ENCODE measurements around the gene DHRS13.
"Not testable (repeated sequence)": the region's sequence is repeated elsewhere in the genome, so short reads cannot be mapped to it uniquely, and the experiment has no call there.

Gene DHRS13

DNA sequence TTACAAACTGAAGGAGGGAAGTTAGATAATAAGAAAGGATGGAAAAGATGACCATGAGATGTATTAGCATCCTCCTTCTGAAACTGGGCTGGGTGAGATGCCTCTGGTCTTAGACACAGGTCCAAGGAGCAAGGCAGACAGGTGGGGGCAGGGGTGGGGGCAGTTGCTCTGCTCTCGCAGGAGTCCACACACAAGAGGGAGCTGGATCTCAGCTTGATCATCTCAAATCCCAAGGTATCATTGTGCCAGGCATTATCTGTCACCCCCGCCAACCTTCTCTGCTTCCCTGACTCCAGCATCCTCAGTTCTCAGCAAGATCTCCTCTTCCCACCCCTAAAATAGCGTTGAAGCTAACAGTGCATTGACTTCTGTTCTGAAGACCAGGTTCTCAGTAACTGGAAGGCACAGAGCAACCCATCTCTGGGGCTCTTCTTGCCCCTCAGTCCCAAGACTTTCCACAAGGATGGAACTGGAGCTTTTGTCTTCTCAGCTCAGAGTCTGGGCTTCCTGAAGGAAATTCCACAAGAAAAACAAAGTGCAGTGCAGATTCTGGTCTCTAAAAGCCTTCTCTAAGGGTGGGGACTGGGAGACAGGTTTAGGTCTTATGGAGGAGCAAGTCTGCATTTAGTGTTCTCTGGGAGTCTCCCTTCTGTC is 7.0 kb downstream of the DHRS13 start:
- Mint-ChIP-seq H3K27me3 (no peaks in the 10 kb centered on the region), H3K4me3 (peak overlapping the region; percentile 98), H3K9me3 (no peaks in the 10 kb centered on the region), H3K36me3 (peaks cover 63% of the 10 kb centered on the region), H3K4me1 (peaks cover 74% of the 10 kb centered on the region), H3K27ac (peak overlapping the region; percentile 95)
- CTCF ChIA-PET, result interaction anchor here (0.6 to 3.4 kb wide), 7 partner anchors 19 to 169 kb away, joined by 3 to 23 read pairs (median 4); partner anchors contain the start of gene TLCD1
- DNase-seq, result no peak

DNA sequence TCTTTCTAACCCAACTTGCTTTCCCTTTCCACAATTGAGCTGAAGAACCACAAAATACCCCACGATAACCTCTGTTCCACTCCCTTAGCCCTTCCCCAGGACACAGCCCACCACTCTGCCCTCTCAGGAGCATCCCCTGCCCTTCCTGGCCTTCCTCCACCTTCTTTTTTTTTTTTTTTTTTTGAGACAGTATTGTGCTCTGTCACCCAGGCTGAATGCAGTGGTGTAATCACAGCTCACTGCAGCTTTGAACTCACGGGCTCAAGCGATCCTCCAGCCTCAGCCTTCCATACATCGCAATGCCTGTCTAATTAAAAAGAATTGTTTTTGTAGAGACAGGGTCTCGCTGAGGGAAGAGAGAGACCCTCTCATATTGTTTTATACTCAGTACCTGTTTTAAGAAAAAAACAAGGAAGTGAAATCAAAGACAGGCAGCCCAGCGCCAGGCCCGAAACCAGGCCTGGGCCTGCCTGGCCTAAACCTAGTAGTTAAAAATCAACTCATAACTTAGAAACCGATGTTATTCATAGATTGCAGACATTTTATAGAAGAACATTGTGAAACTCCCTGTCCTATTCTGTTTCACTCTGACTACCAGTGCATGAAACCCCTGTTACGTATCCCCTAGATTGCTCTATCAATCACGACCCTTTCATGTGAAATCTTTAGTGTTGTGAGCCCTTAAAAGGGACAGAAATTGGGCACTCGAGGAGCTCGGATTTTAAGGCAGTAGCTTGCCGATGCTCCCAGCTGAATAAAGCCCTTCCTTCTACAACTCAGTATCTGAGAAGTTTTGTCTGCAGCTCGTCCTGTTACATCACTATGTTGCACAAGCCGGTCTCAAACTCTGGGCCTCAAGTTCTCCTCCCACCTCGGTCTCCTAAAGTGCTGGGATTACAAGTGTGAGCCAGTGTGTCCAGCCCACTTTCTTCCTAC is 9.4 kb downstream of the DHRS13 start:
- not testable (repeated sequence) for H3K27me3 Mint-ChIP-seq, H3K9me3 Mint-ChIP-seq
- Mint-ChIP-seq H3K4me1 (peaks cover 78% of the 10 kb centered on the region), H3K36me3 (peaks cover 49% of the 10 kb centered on the region), H3K4me3 (peak overlapping the region; percentile 74), H3K27ac (peak overlapping the region; percentile 97)
- CTCF ChIA-PET, result interaction anchor here (0.6 to 4.1 kb wide), 10 partner anchors 9 to 409 kb away, joined by 3 to 17 read pairs (median 3); partner anchors contain the start of genes DHRS13 and FAM222B
- peak; percentile 40 for DNase-seq

DNA sequence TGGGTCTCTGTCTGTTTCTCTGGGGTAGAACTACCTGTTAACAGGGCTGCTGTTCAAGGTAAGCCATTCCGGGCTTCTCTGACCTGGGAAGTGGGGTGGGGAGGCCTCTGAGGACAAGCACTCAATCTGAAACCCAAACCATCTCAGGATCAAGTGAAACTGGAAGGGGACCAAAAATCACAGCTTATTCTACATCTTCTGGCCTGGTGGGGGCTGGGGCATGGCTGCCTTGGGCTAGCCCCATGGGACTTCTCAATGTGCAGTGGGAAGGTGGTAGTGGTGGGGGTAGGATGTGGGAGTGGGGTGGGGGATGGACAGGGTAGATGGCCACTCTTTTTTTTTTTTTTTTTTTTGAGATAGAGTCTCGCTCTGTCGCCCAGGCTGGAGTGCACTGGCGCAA is 10.9 kb downstream of the DHRS13 start:
- peaks cover 71% of the 10 kb centered on the region for H3K4me1 Mint-ChIP-seq
- H3K36me3 Mint-ChIP-seq, result peaks cover 47% of the 10 kb centered on the region
- H3K4me3 Mint-ChIP-seq, result peak overlapping the region; percentile 10
- CTCF ChIA-PET, result interaction anchor here (1.7 to 4.1 kb wide), 2 partner anchors 10 to 43 kb away, joined by 4 to 17 read pairs; partner anchors contain the start of gene DHRS13
- H3K9me3 Mint-ChIP-seq, result no peaks in the 10 kb centered on the region
- H3K27me3 Mint-ChIP-seq, result no peaks in the 10 kb centered on the region
- peak overlapping the region; percentile 85 for H3K27ac Mint-ChIP-seq
- no peak for DNase-seq

DNA sequence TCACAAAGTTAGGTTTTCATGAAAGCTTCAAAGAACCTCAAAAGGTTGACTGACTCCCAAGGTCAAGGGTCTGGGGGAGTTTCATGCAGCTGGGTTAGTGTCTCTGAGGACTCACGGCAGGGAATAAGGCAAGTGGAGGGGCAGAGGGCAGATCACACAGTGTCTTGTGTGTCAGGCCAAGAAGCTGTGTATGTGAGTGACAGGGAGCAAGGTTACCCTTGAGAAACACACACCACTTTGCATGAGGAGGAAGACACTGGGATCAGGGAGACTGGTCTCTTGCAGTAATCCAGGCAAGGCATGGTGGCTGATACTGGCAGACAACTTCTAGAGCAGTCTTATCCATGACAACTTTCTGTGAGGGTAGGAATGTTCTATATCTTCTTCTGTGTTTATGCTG is 11.7 kb downstream of the DHRS13 start:
- Mint-ChIP-seq H3K27me3 (no peaks in the 10 kb centered on the region), H3K9me3 (no peaks in the 10 kb centered on the region), H3K36me3 (peaks cover 41% of the 10 kb centered on the region), H3K4me1 (peaks cover 65% of the 10 kb centered on the region), H3K4me3 (no peak overlapping the region), H3K27ac (peak overlapping the region; percentile 85)
- DNase-seq, result no peak
- CTCF ChIA-PET, result interaction anchor here (1.0 to 4.1 kb wide), 3 partner anchors 11 to 127 kb away, joined by 3 to 17 read pairs (median 4); partner anchors contain the start of gene DHRS13

DNA sequence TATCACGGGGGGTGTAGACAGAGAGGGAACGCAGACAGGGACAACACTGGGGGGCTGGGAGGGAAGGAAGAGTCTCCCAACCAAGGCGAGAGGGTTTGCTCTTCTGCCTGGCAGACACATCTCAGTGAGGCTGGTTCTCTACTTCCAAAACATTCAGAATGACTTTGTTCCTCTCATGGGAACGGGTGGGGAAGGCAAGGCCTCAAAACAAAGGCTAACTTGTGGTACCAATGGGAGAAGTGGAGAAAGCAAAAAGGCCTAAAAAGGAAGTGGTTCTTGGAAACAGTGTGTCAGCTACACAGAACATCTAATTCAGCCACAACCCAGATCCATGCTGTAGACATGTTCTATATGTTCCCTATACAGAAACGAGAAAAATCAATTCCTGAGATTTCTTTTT is 12.9 kb downstream of the DHRS13 start:
- H3K27me3 Mint-ChIP-seq, result no peaks in the 10 kb centered on the region
- no peak overlapping the region for H3K4me3 Mint-ChIP-seq

DNA sequence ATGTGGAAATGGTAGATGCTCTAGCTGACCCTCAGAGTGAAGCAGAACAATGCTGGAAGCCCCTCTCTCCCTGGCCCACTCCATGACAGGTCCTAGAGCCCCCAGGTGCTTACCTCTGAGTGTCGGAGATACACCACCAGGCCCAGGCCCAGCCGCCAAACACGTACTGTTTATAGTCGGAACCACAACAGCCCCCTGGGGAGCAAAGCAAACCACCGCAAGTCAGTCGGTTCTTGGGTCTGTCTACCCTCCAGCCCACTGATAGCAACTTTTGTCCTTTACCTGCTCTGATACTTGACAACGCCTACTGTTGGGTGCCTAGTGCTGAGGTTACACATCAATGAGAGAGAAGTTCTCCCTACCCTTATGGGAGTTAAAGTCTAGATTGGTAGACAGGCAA is 14.0 kb downstream of the DHRS13 start:
- peaks cover 50% of the 10 kb centered on the region for H3K36me3 Mint-ChIP-seq
- peaks cover 51% of the 10 kb centered on the region for H3K4me1 Mint-ChIP-seq

More for the DNA sequence above, 12.9 kb downstream of the DHRS13 start:
- Mint-ChIP-seq H3K4me1 (peaks cover 54% of the 10 kb centered on the region), H3K9me3 (no peaks in the 10 kb centered on the region), H3K27ac (peak overlapping the region; percentile 78), H3K36me3 (peaks cover 43% of the 10 kb centered on the region)
- no peak for DNase-seq
- CTCF ChIA-PET, result interaction anchor here (1.0 to 4.1 kb wide), 2 partner anchors 12 to 126 kb away, joined by 3 to 17 read pairs; partner anchors contain the start of gene DHRS13

DNA sequence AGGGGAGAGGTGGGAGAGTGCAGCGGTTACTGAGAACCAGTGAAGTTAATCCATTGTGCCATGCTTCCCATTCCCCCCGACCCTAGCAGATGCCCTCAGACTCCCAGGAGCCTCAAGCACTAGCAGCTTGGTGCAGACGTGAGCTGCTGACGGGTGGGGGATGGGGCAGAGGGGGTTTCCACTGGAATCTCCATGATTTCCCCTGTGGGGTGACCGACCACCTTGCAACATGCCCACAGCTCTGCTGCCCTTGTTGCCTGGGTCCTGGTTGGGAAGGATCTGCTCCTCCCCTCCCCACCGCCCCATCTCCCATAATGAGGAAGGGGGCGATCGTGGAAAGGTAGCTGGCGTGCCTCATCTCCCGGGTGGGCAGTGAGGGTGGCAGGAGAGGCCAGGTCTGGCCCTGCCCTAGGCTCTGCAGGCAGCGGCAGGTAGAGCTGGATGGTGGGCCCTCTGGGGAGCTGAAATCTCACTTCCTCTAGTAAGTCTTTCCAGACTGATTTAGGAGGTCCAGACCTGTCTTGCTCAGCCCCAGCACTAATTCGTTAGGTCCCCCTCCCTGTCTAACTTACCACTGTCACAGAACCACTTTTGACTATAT is 14.9 kb downstream of the DHRS13 start:
- Mint-ChIP-seq H3K27ac (peak overlapping the region; percentile 14), H3K9me3 (no peaks in the 10 kb centered on the region), H3K4me3 (no peak overlapping the region), H3K36me3 (peaks cover 47% of the 10 kb centered on the region), H3K4me1 (peaks cover 43% of the 10 kb centered on the region), H3K27me3 (no peaks in the 10 kb centered on the region)
- CTCF ChIA-PET, result interaction anchor here (1.5 kb wide), 1 partner anchor 17 kb away, joined by 3 read pairs; no protein-coding TSS in a partner anchor
- DNase-seq, result no peak

More for the DNA sequence above, 14.0 kb downstream of the DHRS13 start:
- CTCF ChIA-PET, result interaction anchor here (1.5 kb wide), 1 partner anchor 18 kb away, joined by 3 read pairs; no protein-coding TSS in a partner anchor
- DNase-seq, result no peak
- Mint-ChIP-seq H3K9me3 (no peaks in the 10 kb centered on the region), H3K4me3 (no peak overlapping the region), H3K27me3 (no peaks in the 10 kb centered on the region), H3K27ac (peak overlapping the region; percentile 42)

DNA sequence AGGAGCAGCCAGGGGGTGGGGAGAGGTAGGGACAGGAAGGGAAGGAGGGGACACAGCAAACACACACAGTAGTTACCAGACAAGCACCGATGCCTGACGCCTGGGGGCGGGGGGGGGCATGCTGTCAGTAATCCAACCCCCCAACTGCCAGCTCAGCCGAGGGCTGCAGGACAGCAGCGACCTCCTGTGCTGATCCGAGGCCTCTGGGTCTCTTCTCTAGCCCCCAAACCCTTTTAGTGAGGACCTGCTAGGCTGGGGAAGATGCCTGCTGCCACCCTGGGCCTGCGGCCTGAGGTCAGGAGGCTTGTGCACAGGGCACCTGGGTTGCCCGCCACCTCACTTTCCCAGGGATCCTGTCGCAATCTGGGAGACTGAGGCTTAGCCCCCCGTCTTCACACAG is 16.9 kb downstream of the DHRS13 start:
- no peaks in the 10 kb centered on the region for H3K9me3 Mint-ChIP-seq
- H3K27me3 Mint-ChIP-seq, result no peaks in the 10 kb centered on the region
- DNase-seq, result no peak
- peaks cover 25% of the 10 kb centered on the region for H3K4me1 Mint-ChIP-seq
- no peak overlapping the region for H3K27ac Mint-ChIP-seq
- peaks cover 48% of the 10 kb centered on the region for H3K36me3 Mint-ChIP-seq
- CTCF ChIA-PET, result no interaction called here
- no peak overlapping the region for H3K4me3 Mint-ChIP-seq

DNA sequence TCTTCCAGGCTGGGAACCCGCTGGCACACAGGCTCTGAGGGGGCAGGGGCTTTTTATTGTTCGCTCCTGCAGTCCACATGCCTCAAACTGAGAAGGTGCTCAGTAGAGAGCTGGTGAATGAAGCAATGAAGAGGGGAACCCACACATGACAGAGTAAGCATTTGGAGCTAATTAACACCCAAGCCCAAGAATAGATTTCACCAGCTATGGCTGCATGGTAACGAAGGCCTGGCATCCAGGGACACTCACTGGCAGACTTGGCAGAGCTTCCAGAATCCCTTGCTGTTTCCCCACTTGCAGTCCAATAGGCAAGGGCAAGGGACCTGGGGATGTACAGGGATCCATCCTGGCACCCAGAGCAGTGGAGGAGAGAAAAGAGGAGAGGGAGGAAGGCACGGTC is 17.5 kb downstream of the DHRS13 start:
- H3K4me1 Mint-ChIP-seq, result peaks cover 19% of the 10 kb centered on the region
- no peaks in the 10 kb centered on the region for H3K9me3 Mint-ChIP-seq
- no peak for DNase-seq
- peaks cover 46% of the 10 kb centered on the region for H3K36me3 Mint-ChIP-seq
- H3K27ac Mint-ChIP-seq, result no peak overlapping the region
- H3K4me3 Mint-ChIP-seq, result no peak overlapping the region
- no peaks in the 10 kb centered on the region for H3K27me3 Mint-ChIP-seq
- CTCF ChIA-PET, result no interaction called here

DNA sequence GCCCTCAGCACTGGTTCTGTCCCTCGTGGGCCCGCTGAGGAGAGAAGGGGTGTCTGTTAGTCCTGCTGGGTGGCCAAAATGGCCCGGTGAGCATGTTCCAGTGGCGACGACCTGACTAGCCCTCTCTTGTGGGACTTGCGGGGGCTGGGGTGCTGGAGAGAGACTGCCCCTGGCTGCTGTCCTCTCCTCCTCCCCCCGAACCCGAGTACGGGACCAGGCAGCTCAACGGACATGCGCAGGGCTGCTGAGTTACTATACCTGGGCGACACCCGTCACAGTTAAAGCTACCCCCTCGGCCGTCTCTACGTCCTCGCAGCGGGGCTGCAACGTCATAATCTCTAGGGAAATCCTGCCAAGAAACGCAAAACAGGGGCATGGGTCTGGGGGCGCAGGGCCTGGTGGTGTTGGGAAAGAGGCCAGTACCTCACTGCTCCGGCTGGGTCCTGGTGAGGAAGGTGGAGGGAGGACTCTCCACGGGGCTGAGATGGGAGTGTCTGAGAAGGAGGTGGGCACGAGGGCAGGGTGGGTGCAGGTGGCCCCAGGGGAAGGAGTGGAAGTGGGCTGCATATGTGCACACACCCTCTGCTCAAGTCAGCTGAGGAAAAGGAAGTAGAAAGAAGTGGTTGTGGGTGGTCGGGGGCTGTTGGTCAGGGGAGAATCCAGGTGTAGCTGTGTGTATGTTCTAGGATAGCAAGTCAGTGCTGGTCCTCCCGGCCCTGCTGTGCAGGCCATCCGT is 18.7 kb downstream of the DHRS13 start:
- Mint-ChIP-seq H3K27ac (peak overlapping the region; percentile 68), H3K27me3 (no peaks in the 10 kb centered on the region), H3K4me3 (no peak overlapping the region), H3K36me3 (peaks cover 50% of the 10 kb centered on the region), H3K4me1 (peaks cover 6% of the 10 kb centered on the region), H3K9me3 (no peaks in the 10 kb centered on the region)
- CTCF ChIA-PET, result no interaction called here
- no peak for DNase-seq

DNA sequence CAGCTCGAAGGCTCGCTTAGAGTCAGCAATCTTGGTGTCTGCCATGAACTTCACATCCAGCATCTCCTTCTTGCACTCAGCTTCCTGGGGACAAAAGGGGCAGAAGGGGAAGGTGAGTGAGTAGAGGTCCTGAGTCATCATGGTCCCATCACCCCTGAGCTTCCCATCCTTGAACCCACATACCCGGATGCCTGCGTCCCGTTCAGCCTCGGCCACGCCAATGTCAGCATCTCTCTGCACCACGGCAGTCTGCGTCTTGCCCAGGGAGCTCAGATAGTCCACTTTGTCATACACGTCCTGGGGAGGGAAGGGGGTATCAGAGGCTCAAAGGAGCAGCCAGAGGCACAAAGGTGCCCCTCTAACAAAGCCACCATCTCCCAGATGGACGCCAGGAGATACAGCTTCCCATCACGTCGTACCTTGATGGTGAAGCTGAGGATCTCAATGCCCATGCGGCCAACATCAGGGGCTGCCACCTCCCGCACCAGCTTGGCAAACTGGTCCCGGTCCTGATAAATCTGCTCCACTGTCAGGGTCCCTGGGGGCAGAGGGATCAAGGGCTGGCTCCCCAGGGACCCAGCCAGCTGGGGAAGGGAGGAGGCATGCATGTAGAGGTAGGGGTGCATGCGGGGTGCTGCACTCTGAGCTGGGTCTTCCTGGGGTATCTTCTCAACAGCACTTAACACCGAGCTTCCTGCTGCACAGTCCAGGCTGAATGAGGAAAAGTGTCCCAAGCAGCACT is 20.6 kb downstream of the DHRS13 start:
- Mint-ChIP-seq H3K4me3 (no peak overlapping the region), H3K36me3 (peaks cover 59% of the 10 kb centered on the region), H3K27ac (no peak overlapping the region), H3K4me1 (peaks cover 2% of the 10 kb centered on the region), H3K9me3 (no peaks in the 10 kb centered on the region), H3K27me3 (no peaks in the 10 kb centered on the region)
- DNase-seq, result no peak
- CTCF ChIA-PET, result interaction anchor here (0.8 kb wide), 1 partner anchor 119 kb away, joined by 4 read pairs; no protein-coding TSS in a partner anchor

DNA sequence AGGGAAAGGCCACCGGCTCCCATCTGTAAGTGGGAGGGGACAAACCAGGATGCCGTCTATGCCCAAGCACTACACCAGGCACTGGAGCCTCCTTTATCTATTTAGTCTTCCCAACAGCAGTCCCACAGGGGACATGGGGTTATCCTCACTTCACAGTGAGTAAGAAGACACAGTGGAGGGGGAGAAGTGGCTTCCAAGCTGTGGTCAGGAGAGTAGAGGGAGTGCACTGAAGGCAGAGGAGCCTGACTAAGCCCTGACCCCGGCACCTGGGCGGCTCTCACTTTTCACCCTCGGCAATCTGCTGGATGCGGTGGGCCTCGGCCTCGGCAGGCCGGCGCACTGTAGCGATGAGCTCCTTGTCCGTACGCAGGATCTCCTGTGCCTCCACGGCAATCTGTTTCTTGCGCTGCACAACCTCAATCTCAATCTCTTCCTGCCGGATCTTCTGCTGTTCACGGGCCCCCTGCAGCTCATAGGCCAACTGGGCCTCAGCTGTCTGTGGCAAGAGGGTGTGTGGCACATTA is 21.3 kb downstream of the DHRS13 start:
- Mint-ChIP-seq H3K4me3 (no peak overlapping the region), H3K4me1 (peaks cover 2% of the 10 kb centered on the region), H3K36me3 (peaks cover 60% of the 10 kb centered on the region), H3K27ac (no peak overlapping the region), H3K9me3 (no peaks in the 10 kb centered on the region), H3K27me3 (no peaks in the 10 kb centered on the region)
- DNase-seq, result no peak
- CTCF ChIA-PET, result no interaction called here

DNA sequence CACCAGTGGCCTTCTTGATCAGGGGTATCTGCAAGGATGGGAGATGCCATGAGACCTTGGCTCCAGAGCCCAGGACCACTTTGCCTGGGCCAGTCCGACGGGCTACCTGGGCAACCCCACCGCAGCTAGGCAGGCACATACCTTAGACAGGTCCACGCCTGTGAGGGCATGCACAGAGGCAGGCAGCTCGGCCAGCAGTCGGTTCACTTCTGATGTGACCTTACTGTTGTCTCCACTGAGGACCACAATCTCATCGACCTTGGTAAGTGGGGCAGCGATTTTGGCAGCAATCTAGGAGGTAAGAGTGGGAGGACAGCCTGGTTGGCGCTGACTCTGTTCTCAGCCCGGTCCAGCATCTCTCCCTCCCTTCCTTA is 22.3 kb downstream of the DHRS13 start:
- Mint-ChIP-seq H3K4me3 (no peak overlapping the region), H3K27me3 (no peaks in the 10 kb centered on the region), H3K27ac (no peak overlapping the region), H3K4me1 (peaks cover 2% of the 10 kb centered on the region), H3K36me3 (peaks cover 58% of the 10 kb centered on the region), H3K9me3 (no peaks in the 10 kb centered on the region)
- no peak for DNase-seq
- CTCF ChIA-PET, result interaction anchor here (2.6 kb wide), 1 partner anchor 117 kb away, joined by 22 read pairs; no protein-coding TSS in a partner anchor
